IMR-90 (cell line): ENCODE results near the gene AMPD2. TPM values are rescaled to one million over a fixed set of nuclear protein-coding genes. Genes with fewer than 3 reads are reported as not detected.
"Not testable (repeated sequence)": the region's sequence is repeated elsewhere in the genome, so short reads cannot be mapped to it uniquely, and the experiment has no call there.

Source experiments
- ATAC-seq: fragments of 200-7000 bp; cut with Tn5 transposase; 2 replicates; pipeline ENCODE4 v1.9.1; 2020; ENCODE audit warnings: low read depth, mild to moderate bottlenecking, moderate library complexity
- BruUV-seq: library from RNA; stranded (reverse); fragments of 400-500 nt; replicated peaks from 2 replicates; lab custom pipeline; 2021; lab: Mats Ljungman, UMichigan
- CTCF ChIA-PET: fragments of 300-600 bp; formaldehyde crosslinking; extraction: SDS; loops from one replicate; lab custom pipeline; 2021; ENCODE audit warnings: antibody characterized with exemption; lab: Yijun Ruan, JAX
- POLR2A ChIA-PET: fragments of 300-600 bp; sonication (Branson Sonifier 250); formaldehyde crosslinking; loops from one replicate; lab custom pipeline; 2022; ENCODE audit warnings: antibody characterized with exemption; ENCODE audit not compliant: unreplicated experiment; lab: Charles Lee
- DNase-seq: peaks from one replicate; pipeline ENCODE4 v3.0.0; 2013
- H2AFZ ChIP-seq: replicated peaks from 2 replicates; pipeline ENCODE3; 2013; ENCODE audit warnings: low read length, mild to moderate bottlenecking; ENCODE audit not compliant: poor library complexity
- H2AK5ac ChIP-seq: 2 replicates; pipeline ENCODE4 v1.6.1; 2013; ENCODE audit warnings: low read depth, low read length, inconsistent platforms
- H2AK9ac ChIP-seq: replicated peaks from 2 replicates; pipeline ENCODE3; 2013; ENCODE audit warnings: mild to moderate bottlenecking, low read depth, low read length, moderate library complexity; ENCODE audit not compliant: poor library complexity
- H2BK120ac ChIP-seq: 2 replicates; pipeline ENCODE4 v1.6.1; 2013; ENCODE audit warnings: low read depth, low read length, inconsistent platforms
- H2BK15ac ChIP-seq: 3 replicates; pipeline ENCODE4 v1.6.1; 2013; ENCODE audit warnings: low read depth, low read length, inconsistent platforms
- H2BK20ac ChIP-seq: 2 replicates; pipeline ENCODE4 v1.6.1; 2013; ENCODE audit warnings: low read depth, mild to moderate bottlenecking, inconsistent platforms, low read length, moderate library complexity
- H2BK5ac ChIP-seq: 2 replicates; pipeline ENCODE4 v1.6.1; 2013; ENCODE audit warnings: mild to moderate bottlenecking, low read depth, low read length, inconsistent platforms; ENCODE audit not compliant: poor library complexity, severe bottlenecking
- H3K14ac ChIP-seq: replicated peaks from 2 replicates; pipeline ENCODE4 v1.6.1; 2013; ENCODE audit warnings: low read depth, low read length, inconsistent platforms
- H3K18ac ChIP-seq: 2 replicates; pipeline ENCODE4 v1.6.1; 2013; ENCODE audit warnings: low read depth, low read length, control low read depth
- H3K23ac ChIP-seq: 2 replicates; pipeline ENCODE4 v1.6.1; 2013; ENCODE audit warnings: low read depth, low read length, inconsistent platforms
- H3K27ac ChIP-seq: 2 replicates; pipeline ENCODE4 v1.5.1; 2013; ENCODE audit warnings: mild to moderate bottlenecking, control low read depth, low read length; ENCODE audit not compliant: insufficient read depth
- H3K27me3 ChIP-seq: 2 replicates; pipeline ENCODE4 v1.6.1; 2013; ENCODE audit warnings: low read length; ENCODE audit not compliant: control insufficient read depth, insufficient read depth
- H3K36me3 ChIP-seq: 2 replicates; pipeline ENCODE4 v1.6.1; 2013; ENCODE audit warnings: low read length, mixed read lengths; ENCODE audit not compliant: control insufficient read depth, insufficient read depth
- H3K4ac ChIP-seq: 2 replicates; pipeline ENCODE4 v1.6.1; 2013; ENCODE audit warnings: low read depth, low read length, inconsistent platforms
- H3K4me1 ChIP-seq: 2 replicates; pipeline ENCODE4 v1.6.1; 2013; ENCODE audit warnings: low read length, mixed read lengths; ENCODE audit not compliant: control insufficient read depth, insufficient read depth
- H3K4me2 ChIP-seq: 2 replicates; pipeline ENCODE4 v1.6.1; 2013; ENCODE audit warnings: low read depth, mild to moderate bottlenecking, control low read depth, low read length, moderate library complexity
- H3K4me3 ChIP-seq: 2 replicates; pipeline ENCODE4 v1.5.1; 2013; ENCODE audit warnings: low read depth, mild to moderate bottlenecking, control low read depth, low read length, moderate library complexity; ENCODE audit not compliant: insufficient read depth
- H3K56ac ChIP-seq: 2 replicates; pipeline ENCODE4 v1.6.1; 2013; ENCODE audit warnings: low read length, inconsistent platforms; ENCODE audit not compliant: insufficient read depth; ENCODE audit errors: extremely low read depth
- H3K79me1 ChIP-seq, 2 experiments: 2 replicates each; pipeline ENCODE4 v1.6.1; 2013; ENCODE audit warnings: low read length in 2 of 2, inconsistent platforms in 1 of 2, low read depth in 1 of 2
- H3K9ac ChIP-seq: 2 replicates; pipeline ENCODE4 v1.6.1; 2013; ENCODE audit warnings: low read depth, low read length, control low read depth
- H3K9me1 ChIP-seq: 2 replicates; pipeline ENCODE4 v1.6.1; 2013; ENCODE audit warnings: low read length, inconsistent platforms; ENCODE audit not compliant: insufficient read depth
- H3K9me3 ChIP-seq: 2 replicates; pipeline ENCODE4 v1.6.1; 2013; ENCODE audit warnings: low read length; ENCODE audit not compliant: control insufficient read depth, insufficient read depth
- H4K20me1 ChIP-seq: 2 replicates; pipeline ENCODE4 v1.6.1; 2013; ENCODE audit warnings: low read length, inconsistent platforms; ENCODE audit not compliant: insufficient read depth
- H4K5ac ChIP-seq: 2 replicates; pipeline ENCODE4 v1.6.1; 2013; ENCODE audit warnings: mild to moderate bottlenecking, low read depth, low read length, control low read depth
- H4K8ac ChIP-seq, 2 experiments: 2 replicates each; pipeline ENCODE4 v1.6.1; 2013; ENCODE audit warnings: low read depth in 2 of 2, low read length in 2 of 2, control low read depth in 1 of 2, inconsistent platforms in 1 of 2
- H4K91ac ChIP-seq: 2 replicates; pipeline ENCODE4 v1.6.1; 2013; ENCODE audit warnings: low read depth, low read length, inconsistent platforms; ENCODE audit not compliant: insufficient read depth
- WGBS, 2 experiments: methylation state at CpG; one replicate each; pipeline versions ENCODE4 v1.1.5 to v1.1.7; 2013; ENCODE audit warnings: missing lambda C conversion rate in 2 of 2; ENCODE audit not compliant: insufficient read length in 1 of 2; ENCODE audit errors: extremely low coverage in 2 of 2; 5-methylcytosine and 5-hydroxymethylcytosine counted together
- dilution Hi-C: fragments of 300-500 bp; cut with HindIII; formaldehyde crosslinking; loops from one replicate; pipeline ENCODE4 v1.14.3; 2018; ENCODE audit warnings: low sequenced_read_pairs; ENCODE audit not compliant: unreplicated experiment
- in situ Hi-C: fragments of 300-500 bp; cut with MboI; formaldehyde crosslinking; loops from 3 replicates; pipeline ENCODE4 v1.14.3; 2019; ENCODE audit warnings: low sequenced_read_pairs, inconsistent platforms, mixed read lengths
- intact Hi-C: fragments of 100-400 bp; cut with micrococcal nuclease; formaldehyde crosslinking; loops from 2 replicates; pipeline ENCODE4 v1.10.0; 2022
- polyA plus RNA-seq, 3 experiments: library from polyadenylated mRNA; depleted of rRNA; stranded (reverse); fragments of >200 nt; gene quantifications; 2 replicates each; pipeline ENCODE4 v1.2.3, GENCODE V29; 2012; ENCODE audit warnings: low replicate concordance in 1 of 3
- total RNA-seq: library from RNA; depleted of rRNA; stranded (reverse); fragments of >200 nt; gene quantifications from 2 replicates; pipeline ENCODE4 v1.2.3, GENCODE V29; 2012

AMPD2 gene
- total and polyA plus RNA-seq, 2 of the 4 experiments (the other 2 are of a cell fraction): 61.5 to 103 TPM

GRCh38 chr1:109669949-109670302 is 50.3 kb downstream of the AMPD2 start:
- H2BK20ac ChIP-seq, dilution Hi-C loops, H2BK5ac ChIP-seq, H2BK15ac ChIP-seq, H3K4me1 ChIP-seq, ATAC-seq, H3K4me3 ChIP-seq, H3K27ac ChIP-seq, intact Hi-C loops, DNase-seq, H3K18ac ChIP-seq, H3K4ac ChIP-seq, H2AK9ac ChIP-seq, H4K8ac ChIP-seq, H3K9me3 ChIP-seq, H2AK5ac ChIP-seq, H3K23ac ChIP-seq, H3K56ac ChIP-seq, H2BK120ac ChIP-seq, H3K9me1 ChIP-seq, H2AFZ ChIP-seq, in situ Hi-C loops, POLR2A ChIA-PET, H4K91ac ChIP-seq, H3K27me3 ChIP-seq, H3K4me2 ChIP-seq, H4K5ac ChIP-seq, H3K9ac ChIP-seq, H3K14ac ChIP-seq, BruUV-seq, H4K20me1 ChIP-seq: not testable (repeated sequence)
- Histone ChIP-seq H3K36me3 (peaks cover 11% of the 10 kb centered on the region), H3K79me1 (peaks cover 5 to 14% of the 10 kb centered on the region in 2 experiments; a peak in 2 of 4 replicates)
- CTCF ChIA-PET: interaction anchor here (0.6 kb wide), 1 partner anchor 104 kb away, joined by 3 read pairs; no protein-coding TSS in a partner anchor
- 100% methylated on average over 1 of the region's 5 CpGs; no CpG with 5 or more reads in 1 of the 2 experiments for whole genome bisulfite sequencing, 2 experiments
